Left colon (tissue), 2 donors: ENCODE data around the gene LIG3. TPM values are rescaled to one million over a fixed set of nuclear protein-coding genes. Genes with fewer than 3 reads are reported as not detected.
"Not testable (repeated sequence)": the region's sequence is repeated elsewhere in the genome, so short reads cannot be mapped to it uniquely, and the experiment has no call there.

ENCODE experiments used
- ATAC-seq: fragments of 200-7000 bp; cut with Tn5 transposase; one replicate; pipeline ENCODE4 v1.9.1; 2020; ENCODE audit warnings: mild to moderate bottlenecking, moderate library complexity
- DNase-seq, 2 donors: peaks; one replicate each; pipeline ENCODE4 v3.0.0-alpha.2; 2020
- intact Hi-C, 2 donors: fragments of 100-400 bp; cut with DNase I in 1 of 2; cut with micrococcal nuclease in 1 of 2; formaldehyde crosslinking; loops; one replicate each; pipeline versions ENCODE4 v1.11.2 to v1.14.0; 2022; cut with DNase I, micrococcal nuclease
- total RNA-seq, 2 donors: library from RNA; stranded (reverse); fragmentation: NEBNext Ultra II Directional; extraction: Animal tissue kit (Norgen Biotek cat#: 25700); gene quantifications; one replicate each; pipeline ENCODE4 v1.2.1, GENCODE V29; 2021
- donor health status: DM: no; HTN: no; CAD: no.
- donor health status: DM: yes; HTN: yes; CAD: no.

The LIG3 gene
- total RNA-seq, 2 donors from 2014 or later, result 30.2 to 42.5 TPM

DNA sequence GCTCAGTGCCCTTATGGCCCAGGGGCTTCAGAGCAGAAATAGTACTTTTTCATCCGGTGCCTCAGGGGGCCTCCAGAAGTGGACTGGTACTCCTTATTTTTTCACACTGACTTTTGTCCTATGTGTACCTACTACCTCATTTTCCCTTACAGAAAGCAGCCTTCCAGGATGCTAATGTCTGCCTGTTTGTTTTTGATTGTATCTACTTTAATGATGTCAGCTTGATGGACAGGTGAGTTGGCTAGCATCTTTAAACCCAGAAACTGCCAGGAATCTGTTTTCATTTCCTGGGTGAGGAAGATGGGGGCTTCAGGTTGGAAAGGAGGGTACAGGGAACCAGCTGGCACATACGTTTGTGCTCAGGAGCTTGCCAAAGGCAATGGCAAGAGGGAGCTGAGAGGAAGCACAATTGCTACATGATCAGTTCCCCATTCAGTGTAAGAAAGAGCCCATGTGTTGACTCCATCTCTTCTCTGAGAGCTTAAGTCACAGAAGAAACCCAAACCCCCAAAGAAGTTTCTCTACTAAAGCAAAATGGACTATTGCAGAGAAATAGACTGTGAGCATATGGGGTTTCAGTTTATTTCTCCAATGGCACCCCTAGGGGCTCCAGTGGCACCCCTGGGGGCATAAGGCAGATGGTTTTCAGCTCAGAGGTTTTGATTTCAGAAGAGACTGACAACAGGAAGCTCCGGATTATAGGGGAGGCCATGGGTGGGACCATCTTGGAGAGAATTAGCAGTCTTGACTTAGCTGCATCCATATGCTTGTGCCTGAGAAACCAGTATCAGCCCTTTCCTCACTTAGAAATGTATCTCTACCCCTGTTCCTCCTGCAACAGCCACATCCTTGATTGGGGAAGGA, 16.3 kb downstream of the LIG3 start:
- ATAC-seq (no peak), DNase-seq (no peak)
- intact Hi-C loops, result no loop called here

DNA sequence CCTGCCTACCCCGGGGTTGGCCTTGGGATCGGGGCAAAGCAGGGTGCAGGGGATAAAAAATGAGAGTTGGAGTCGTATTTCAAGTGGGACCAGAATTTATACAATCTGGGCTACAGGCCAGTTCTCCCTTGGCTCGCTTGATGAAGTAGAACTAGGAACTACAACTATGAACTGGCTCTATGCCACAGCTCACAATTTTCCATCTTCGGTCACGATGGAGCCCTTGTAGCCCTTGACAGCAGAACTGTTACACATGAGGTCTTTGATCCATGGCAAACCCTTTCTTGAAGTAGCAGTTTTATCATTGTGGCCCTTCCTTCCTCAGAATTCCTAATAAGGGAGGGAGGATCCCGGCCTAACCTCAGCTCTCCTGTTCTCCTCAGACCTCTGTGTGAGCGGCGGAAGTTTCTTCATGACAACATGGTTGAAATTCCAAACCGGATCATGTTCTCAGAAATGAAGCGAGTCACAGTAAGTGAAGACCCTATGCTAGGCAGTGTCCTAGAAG, 17.1 kb downstream of the LIG3 start:
- ATAC-seq, result no peak
- intact Hi-C loops, result no loop called here

GRCh38 chr17:34998205-34998604, 17.9 kb downstream of the LIG3 start:
- intact Hi-C loops, result no loop called here
- peak; percentile 94 for ATAC-seq
- DNase-seq, result peak; percentile 71 to 77

More for the DNA sequence above, 17.1 kb downstream of the LIG3 start:
- peak; percentile 32 to 63 for DNase-seq

DNA sequence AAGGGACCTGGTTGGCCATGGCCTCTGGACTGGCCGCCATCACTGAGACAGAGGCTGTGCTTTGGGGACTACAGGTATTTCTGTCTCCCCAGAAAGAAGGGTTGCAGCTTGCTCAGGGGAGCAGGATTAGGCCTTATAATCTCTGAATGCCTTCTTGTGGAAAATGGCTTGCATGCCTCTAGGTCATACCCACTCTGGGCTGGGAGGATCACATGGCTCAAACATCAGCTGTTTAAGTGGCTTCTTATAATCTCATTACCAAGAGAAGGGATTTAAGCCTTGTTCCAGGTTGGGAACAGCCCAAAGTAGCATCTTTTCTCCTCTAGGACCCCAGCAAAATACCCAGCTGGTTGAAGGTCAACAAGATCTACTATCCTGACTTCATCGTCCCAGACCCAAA, 19.1 kb downstream of the LIG3 start:
- no peak for DNase-seq
- intact Hi-C loops, result no loop called here
- no peak for ATAC-seq

DNA sequence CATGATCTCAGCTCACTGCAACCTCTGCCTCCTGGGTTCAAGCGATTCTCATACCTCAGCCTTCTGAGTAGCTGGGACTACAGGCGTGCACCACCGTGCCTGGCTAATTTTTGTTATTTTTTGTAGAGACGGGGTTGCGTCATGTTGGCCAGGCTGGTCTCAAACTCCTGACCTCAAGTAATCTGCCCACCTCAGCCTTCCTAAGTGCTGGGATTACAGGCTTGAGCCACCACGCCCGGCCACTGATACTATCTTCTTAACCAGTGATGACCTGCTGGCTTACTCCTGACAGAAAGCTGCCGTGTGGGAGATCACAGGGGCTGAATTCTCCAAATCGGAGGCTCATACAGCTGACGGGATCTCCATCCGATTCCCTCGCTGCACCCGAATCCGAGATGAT, 20.7 kb downstream of the LIG3 start:
- intact Hi-C loops, result loop anchor here in 1 of 2 donors (10.0 kb wide), 1 partner anchor 74 kb away; no protein-coding TSS in a partner anchor
- not testable (repeated sequence) for ATAC-seq, DNase-seq

- ATAC-seq (no peak), DNase-seq (no peak)
- intact Hi-C loops, result loop anchor here in 1 of 2 donors (10.0 kb wide), 1 partner anchor 73 kb away; no protein-coding TSS in a partner anchor
These were observed 21.2 kb downstream of the LIG3 start for GRCh38 chr17:35001549-35001948.

GRCh38 chr17:35002876-35003551, 22.7 kb downstream of the LIG3 start:
- ATAC-seq (no peak), DNase-seq (peak in 1 of 2 donors; percentile 62)
- intact Hi-C loops, result loop anchor here in 1 of 2 donors (10.0 kb wide), 1 partner anchor 72 kb away; no protein-coding TSS in a partner anchor

DNA sequence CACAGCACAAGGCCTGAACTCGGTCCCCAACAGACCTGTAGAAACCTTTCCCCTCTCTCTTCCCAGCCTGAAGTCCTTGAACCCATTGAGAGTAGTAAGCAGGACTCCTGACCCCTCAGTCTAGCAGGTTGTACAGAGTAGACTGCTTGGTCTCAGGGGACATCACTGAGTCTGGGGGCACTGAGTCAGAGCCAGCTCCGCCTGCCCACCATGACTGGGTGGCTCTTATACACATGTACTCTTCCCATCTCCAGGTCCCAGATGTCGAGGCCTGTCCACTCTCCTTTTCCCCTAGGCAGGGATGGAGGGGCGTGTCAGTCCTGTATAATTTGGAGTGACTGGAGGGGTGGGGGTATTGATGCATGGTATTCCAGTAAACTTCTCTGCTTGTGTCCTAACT, 23.5 kb downstream of the LIG3 start:
- ATAC-seq (no peak), DNase-seq (no peak)
- intact Hi-C loops, result loop anchor here in 1 of 2 donors (10.0 kb wide), 1 partner anchor 71 kb away; no protein-coding TSS in a partner anchor

GRCh38 chr17:35006345-35006744, 26.0 kb downstream of the LIG3 start:
- intact Hi-C loops, result loop anchor here in 1 of 2 donors (10.0 kb wide), 1 partner anchor 68 kb away; no protein-coding TSS in a partner anchor
- peak; percentile 7 for ATAC-seq
- no peak for DNase-seq

- intact Hi-C loops, result loop anchor here in 1 of 2 donors (10.0 kb wide), 1 partner anchor 68 kb away; no protein-coding TSS in a partner anchor
- ATAC-seq (no peak), DNase-seq (no peak)
These were observed 26.6 kb downstream of the LIG3 start for GRCh38 chr17:35006961-35007360.

DNA sequence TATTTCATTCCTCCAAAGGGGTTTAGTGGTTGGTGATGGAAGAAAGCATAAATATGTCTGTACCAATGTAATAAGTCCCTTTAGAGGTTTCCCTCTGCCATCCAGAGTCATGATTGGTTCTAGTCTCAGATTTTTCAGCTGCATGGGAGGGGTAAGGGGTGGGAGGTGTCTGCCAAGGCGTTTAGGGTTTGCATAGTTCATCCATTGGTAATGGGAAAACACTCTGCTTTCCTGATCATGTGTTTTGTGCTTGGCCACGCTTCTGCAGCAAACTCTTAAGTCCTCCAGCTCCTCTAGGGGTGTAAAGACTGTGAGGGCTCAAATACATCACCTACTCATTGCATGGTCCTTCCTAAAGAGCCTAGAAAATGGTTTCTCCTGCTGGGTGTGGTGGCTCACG, 29.8 kb downstream of the LIG3 start:
- DNase-seq (no peak), ATAC-seq (no peak)
- intact Hi-C loops, result no loop called here

DNA sequence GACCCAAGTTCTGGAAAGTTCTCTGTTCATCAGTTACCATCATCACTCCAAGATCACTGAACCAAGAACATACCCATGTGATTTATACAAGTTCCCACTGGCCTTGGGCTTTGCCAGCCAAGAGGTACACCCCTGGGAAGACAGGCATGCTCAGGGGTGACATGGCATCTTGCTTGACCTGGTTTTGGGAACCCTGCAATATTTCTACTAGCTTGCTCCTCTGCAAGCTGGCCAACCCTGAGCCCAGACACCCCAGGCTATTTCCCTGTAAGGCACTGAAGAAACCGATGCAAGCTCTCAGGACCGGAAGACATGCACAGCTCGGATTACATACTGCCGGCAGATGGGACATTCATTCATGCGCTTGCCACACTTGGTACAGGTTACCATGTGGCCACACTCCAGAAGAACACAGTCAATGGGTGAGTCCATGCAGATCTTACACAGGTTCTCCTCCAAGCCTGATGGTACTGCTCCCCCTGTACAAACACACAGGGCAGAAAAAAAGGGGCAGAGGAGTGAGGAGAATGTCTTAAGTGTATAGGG, 31.4 kb downstream of the LIG3 start:
- intact Hi-C loops, result no loop called here
- ATAC-seq, result no peak
- DNase-seq, result no peak

- intact Hi-C loops, result no loop called here
- ATAC-seq (no peak), DNase-seq (no peak)
These were observed 36.1 kb downstream of the LIG3 start for GRCh38 chr17:35016369-35016768.

DNA sequence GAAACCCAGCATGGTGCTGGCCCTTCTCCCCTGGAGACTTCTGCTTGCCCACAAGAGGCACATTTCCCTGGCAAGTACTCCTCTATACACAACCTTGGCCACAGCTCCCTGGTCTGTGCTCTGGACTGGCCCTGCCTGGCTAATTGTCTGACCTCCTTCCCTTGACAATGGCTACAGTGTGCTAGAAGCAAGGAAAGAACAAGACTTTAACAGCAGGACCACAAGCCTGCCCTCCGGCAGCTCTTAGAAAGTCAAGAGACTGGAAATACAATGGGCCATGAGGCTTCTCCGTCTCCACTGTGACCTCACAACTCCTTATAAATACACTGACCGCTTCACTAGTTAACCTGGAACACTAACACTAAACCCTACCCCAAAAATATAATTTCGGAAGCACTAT, 36.7 kb downstream of the LIG3 start:
- intact Hi-C loops, result no loop called here
- DNase-seq (no peak), ATAC-seq (no peak)

- DNase-seq (no peak), ATAC-seq (peak; percentile 83)
- intact Hi-C loops, result no loop called here
These were observed 38.5 kb downstream of the LIG3 start for GRCh38 chr17:35018814-35019213.

GRCh38 chr17:35019386-35020179, 39.3 kb downstream of the LIG3 start:
- DNase-seq, result no peak
- intact Hi-C loops, result no loop called here

DNA sequence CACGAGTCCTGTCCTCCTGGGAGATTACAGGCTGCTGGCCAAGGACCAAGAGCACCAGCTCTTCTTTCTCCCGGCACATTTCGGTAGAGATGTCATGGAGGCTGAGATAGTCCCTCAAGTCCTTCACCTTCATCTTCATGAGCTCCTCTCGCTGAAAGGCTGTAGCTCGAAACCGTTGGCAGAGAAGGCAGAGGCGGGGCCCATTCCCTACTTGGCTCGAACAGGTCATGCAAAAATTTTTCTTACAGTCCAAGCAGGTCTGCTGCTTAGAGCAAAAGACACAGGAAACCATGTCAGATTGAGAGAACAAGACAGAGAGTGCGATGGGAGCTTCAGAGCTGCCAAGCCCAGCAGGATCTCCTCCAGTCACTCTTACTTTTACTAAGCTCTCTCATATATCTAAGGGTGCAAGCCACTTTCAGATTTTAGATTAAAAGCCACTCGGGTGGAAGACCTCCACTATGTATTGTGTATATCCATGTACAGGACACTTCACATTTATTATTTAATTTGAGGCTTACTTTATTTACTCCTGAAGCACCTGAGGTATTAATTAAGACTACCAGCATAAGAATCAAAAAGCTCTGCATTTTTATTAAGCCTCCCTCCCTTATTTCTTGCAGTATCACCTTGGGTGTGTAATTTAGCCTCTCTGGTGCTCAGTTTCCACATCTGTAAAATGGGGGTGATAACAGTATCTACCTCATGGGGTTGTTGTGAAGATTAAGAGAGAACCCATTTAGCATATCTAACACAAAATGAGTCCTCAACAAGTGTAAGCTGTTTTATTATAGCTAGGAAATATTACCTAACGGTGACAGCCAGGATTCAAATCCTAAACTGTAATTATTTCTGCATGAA, 41.4 kb downstream of the LIG3 start:
- intact Hi-C loops, result no loop called here
- DNase-seq, result no peak
- no peak for ATAC-seq

More at GRCh38 chr17:35019386-35020179, 39.3 kb downstream of the LIG3 start:
- ATAC-seq, result no peak
